A673 (cell line): ENCODE results near the gene CORO1A.

Source experiments
- CTCF ChIP-seq: fragments of 300-800, 200-600 bp; sonication (generic); conservative IDR thresholded peaks from 2 replicates; pipeline ENCODE4 v1.5.1; 2017; ENCODE audit warnings: low read depth, mild to moderate bottlenecking, antibody characterized with exemption, low read length, moderate library complexity, mixed read lengths
- EZH2 ChIP-seq: fragments of 200-600 bp; sonication (generic); IDR thresholded peaks from 2 replicates; pipeline ENCODE4 v1.6.1; 2017; ENCODE audit warnings: borderline replicate concordance, low read depth, mild to moderate bottlenecking, mixed read lengths, antibody characterized with exemption, low read length; ENCODE audit not compliant: poor library complexity, severe bottlenecking

- TF ChIP-seq EZH2 = no peak
- no peak for TF ChIP-seq CTCF
Measured at GRCh38 chr16:30173054-30173453, 10.3 kb upstream of the CORO1A start.
